PC-9 (cell line): ENCODE data around the gene ZNF845. TPM values are rescaled to one million over a fixed set of nuclear protein-coding genes. Genes with fewer than 3 reads are reported as not detected.
A peak's percentile ranks its signal among the peaks of the same experiment; 100 is the strongest.

Source experiments
- Bru-seq: library from RNA; stranded (reverse); fragments of 400-500 nt; gene quantifications from one replicate; lab custom pipeline; 2021; lab: Mats Ljungman, UMichigan
- BruChase-seq, 2 experiments: library from RNA; stranded (reverse); fragments of 400-500 nt; gene quantifications; one replicate each; lab custom pipeline; 2021; lab: Mats Ljungman, UMichigan
- BruUV-seq: library from RNA; stranded (reverse); fragments of 400-500 nt; replicated peaks from 2 replicates; lab custom pipeline; 2021; lab: Mats Ljungman, UMichigan
- CTCF ChIA-PET: fragments of 300-600 bp; sonication (Branson Sonifier 250); formaldehyde crosslinking; loops from one replicate; lab custom pipeline; 2022; ENCODE audit warnings: antibody characterized with exemption; lab: Charles Lee
- POLR2A ChIA-PET: fragments of 300-600 bp; sonication (Branson Sonifier 250); formaldehyde crosslinking; loops from one replicate; lab custom pipeline; 2022; ENCODE audit warnings: antibody characterized with exemption; ENCODE audit not compliant: unreplicated experiment; lab: Charles Lee
- DNase-seq, 2 experiments: peaks; one replicate each; pipeline versions ENCODE4 v3.0.0 to v3.0.0-alpha.2; 2015 to 2022; ENCODE audit warnings: mixed read lengths in 1 of 2
- H2AFZ ChIP-seq: fragments of 200-600 bp; sonication (generic); 2 replicates; pipeline ENCODE4 v1.8.1; 2017; ENCODE audit warnings: antibody characterized with exemption
- H3F3A ChIP-seq: fragments of 200-600 bp; sonication (generic); 2 replicates; pipeline ENCODE4 v1.8.1; 2017; ENCODE audit warnings: antibody characterized with exemption, mild to moderate bottlenecking, low read depth; ENCODE audit not compliant: insufficient read depth
- H3K27ac ChIP-seq: fragments of 200-600 bp; sonication (generic); 2 replicates; pipeline ENCODE4 v1.6.1; 2016; ENCODE audit warnings: mixed run types
- H3K27me3 ChIP-seq: fragments of 200-600 bp; sonication (generic); 2 replicates; pipeline ENCODE4 v1.6.1; 2016; ENCODE audit warnings: low read depth, mixed run types; ENCODE audit not compliant: insufficient read depth
- H3K36me3 ChIP-seq: fragments of 200-600 bp; sonication (generic); 2 replicates; pipeline ENCODE4 v1.6.1; 2016; ENCODE audit warnings: low read depth, mixed run types
- H3K4me1 ChIP-seq: fragments of 200-600 bp; sonication (generic); replicated peaks from 2 replicates; pipeline ENCODE4 v1.6.1; 2016; ENCODE audit warnings: mixed run types; ENCODE audit not compliant: insufficient read depth
- H3K4me2 ChIP-seq: fragments of 200-600 bp; sonication (generic); 2 replicates; pipeline ENCODE4 v1.6.1; 2017; ENCODE audit warnings: mixed run types
- H3K4me3 ChIP-seq: fragments of 200-600 bp; sonication (generic); 2 replicates; pipeline ENCODE4 v1.6.1; 2016; ENCODE audit warnings: mixed run types
- H3K79me2 ChIP-seq: fragments of 200-600 bp; sonication (generic); 2 replicates; pipeline ENCODE4 v1.6.1; 2017; ENCODE audit warnings: low read depth, mixed run types
- H3K9me2 ChIP-seq: fragments of 200-600 bp; sonication (generic); 2 replicates; pipeline ENCODE4 v1.8.1; 2017; ENCODE audit warnings: mild to moderate bottlenecking; ENCODE audit not compliant: insufficient read depth
- H3K9me3 ChIP-seq: fragments of 200-600 bp; sonication (generic); 2 replicates; pipeline ENCODE4 v1.8.1; 2016; ENCODE audit warnings: low read depth; ENCODE audit not compliant: insufficient read depth
- H4K20me1 ChIP-seq: fragments of 200-600 bp; sonication (generic); 2 replicates; pipeline ENCODE4 v1.8.1; 2017; ENCODE audit not compliant: insufficient read depth
- EZH2 ChIP-seq: fragments of 200-600 bp; sonication (generic); IDR thresholded peaks from 2 replicates; pipeline ENCODE4 v1.8.0; 2017; ENCODE audit warnings: antibody characterized with exemption, low read depth
- intact Hi-C: fragments of 100-400 bp; cut with micrococcal nuclease; formaldehyde crosslinking; loops from one replicate; pipeline ENCODE4 v1.10.0; 2022; ENCODE audit not compliant: unreplicated experiment
- long read RNA-seq: library from polyadenylated mRNA; stranded (forward); transcript quantifications from one replicate; pipeline ENCODE4 v2.0.0, GENCODE V29; 2022
- total RNA-seq: library from RNA; stranded (reverse); gene quantifications from 2 replicates; pipeline ENCODE4 v1.2.3, GENCODE V29; 2021
- TF ChIP-seq, protein P1 (sequence below): fragments of 200-600 bp; sonication (generic); conservative IDR thresholded peaks from 2 replicates; pipeline ENCODE4 v1.6.1; 2017; ENCODE audit warnings: mixed run types, antibody characterized with exemption, mild to moderate bottlenecking, moderate library complexity

ZNF845 gene
- 8.2 and 8.6 TPM in 2 replicates for total RNA-seq
- percentile 78 among the genes with signal in this experiment for Bru-seq, nascent RNA
- BruChase-seq, experiment 1, labeled RNA remaining after a 2-hour chase: percentile 72 among the genes with signal in this experiment
- percentile 75 among the genes with signal in this experiment for BruChase-seq, experiment 2, labeled RNA remaining after a 6-hour chase
- long read RNA-seq, full-length matches to known transcripts: 4 of 4 reads
- long read RNA-seq, partial matches to known transcripts: 0 of 4 reads
- long read RNA-seq, other reads (novel, unspliced or antisense): 0 of 4 reads

DNA sequence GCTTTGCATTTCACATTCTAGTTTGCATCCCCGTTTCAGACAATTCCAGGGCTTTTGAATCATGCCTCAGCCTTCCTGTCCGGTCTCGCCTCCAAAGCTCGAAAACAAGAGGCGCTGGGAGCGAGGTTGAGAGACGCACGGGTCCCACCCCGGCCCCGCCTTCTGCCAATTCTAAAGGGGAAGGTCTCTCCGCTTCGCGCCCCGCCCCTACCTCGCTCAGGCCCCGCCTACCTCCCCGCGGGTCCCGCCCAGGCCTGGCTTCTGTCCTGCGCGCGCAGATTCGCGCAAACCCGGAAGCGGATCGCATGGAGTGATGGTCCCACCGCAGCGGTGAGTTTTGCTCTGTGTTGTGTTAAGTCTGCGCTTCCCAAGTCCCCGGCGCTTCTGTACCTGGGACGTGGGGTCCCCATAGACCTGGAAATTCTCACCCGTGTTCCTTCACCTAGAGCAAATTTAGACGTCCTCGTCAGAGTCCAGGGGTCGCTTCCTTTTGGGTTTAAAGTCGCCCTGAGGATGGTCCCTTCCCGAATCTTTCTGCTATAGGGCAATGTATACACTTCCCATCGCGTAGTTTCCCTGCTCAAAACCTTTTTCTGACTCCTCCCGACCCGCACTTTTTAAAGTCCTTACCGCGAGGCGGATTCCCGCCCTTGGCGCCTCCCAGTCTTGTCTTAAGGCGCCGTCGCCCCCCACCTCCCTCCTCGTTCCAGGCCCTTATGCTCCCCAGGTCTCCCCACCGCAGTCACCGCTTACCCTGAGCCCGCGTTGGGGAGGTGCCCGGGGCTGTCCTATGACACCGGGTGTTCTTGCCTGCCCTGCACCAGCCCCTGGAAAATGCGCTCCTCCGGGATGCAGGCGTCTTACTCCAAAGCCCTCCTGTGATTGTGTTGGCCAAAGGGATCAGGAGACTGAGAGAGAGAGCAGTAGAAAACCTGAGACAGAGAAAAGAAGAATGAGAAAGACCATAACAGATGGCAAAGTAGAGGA, at the start of gene ZNF845:
TSS of gene ZNF845 (plus strand) at position 287 of the 987 bp plus-strand sequence. CDS start 7,559 bp downstream, outside the sequence.
- POLR2A ChIA-PET: interaction anchor here (0.6 to 0.7 kb wide), 4 partner anchors 138 to 1106 kb away, joined by 3 to 4 read pairs (median 4); no protein-coding TSS in a partner anchor
- CTCF ChIA-PET: no interaction called here
- intact Hi-C loops: loop anchor here (1.0 kb wide), 2 partner anchors 136 to 174 kb away; partner anchors contain the start of gene ZNF347

DNA sequence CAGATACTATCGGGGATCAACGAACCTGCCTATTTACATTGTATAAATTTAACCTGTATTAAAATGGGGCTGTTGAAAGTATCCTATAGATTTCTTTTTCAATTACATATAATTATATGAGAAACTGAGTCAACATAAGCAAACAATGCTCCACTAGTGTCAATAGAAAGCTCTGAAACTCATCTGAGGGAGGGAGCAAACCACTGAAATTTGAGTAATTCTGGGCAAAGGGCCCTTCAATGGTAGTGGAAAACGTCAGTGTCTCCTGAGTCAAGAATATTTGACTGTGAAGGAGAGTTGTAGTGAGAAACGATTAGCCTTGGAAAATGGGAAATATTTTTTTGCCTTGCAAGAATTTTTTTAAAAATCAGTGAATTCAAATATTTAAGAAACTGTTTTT, 48.5 kb upstream of the ZNF845 start:
- Histone ChIP-seq H2AFZ (no peak overlapping the region), H3K4me3 (no peak overlapping the region), H3K9me2 (no peaks in the 10 kb centered on the region), H3K4me1 (no peaks in the 10 kb centered on the region), H3K79me2 (no peaks in the 10 kb centered on the region), H3K4me2 (no peak overlapping the region), H3K36me3 (no peaks in the 10 kb centered on the region), H3F3A (no peaks in the 10 kb centered on the region), H3K27me3 (peaks cover 28% of the 10 kb centered on the region), H3K9me3 (no peaks in the 10 kb centered on the region), H4K20me1 (no peaks in the 10 kb centered on the region), H3K27ac (no peak overlapping the region)
- POLR2A ChIA-PET: no interaction called here
- TF ChIP-seq EZH2: no peak
- TF ChIP-seq, protein P1, sequence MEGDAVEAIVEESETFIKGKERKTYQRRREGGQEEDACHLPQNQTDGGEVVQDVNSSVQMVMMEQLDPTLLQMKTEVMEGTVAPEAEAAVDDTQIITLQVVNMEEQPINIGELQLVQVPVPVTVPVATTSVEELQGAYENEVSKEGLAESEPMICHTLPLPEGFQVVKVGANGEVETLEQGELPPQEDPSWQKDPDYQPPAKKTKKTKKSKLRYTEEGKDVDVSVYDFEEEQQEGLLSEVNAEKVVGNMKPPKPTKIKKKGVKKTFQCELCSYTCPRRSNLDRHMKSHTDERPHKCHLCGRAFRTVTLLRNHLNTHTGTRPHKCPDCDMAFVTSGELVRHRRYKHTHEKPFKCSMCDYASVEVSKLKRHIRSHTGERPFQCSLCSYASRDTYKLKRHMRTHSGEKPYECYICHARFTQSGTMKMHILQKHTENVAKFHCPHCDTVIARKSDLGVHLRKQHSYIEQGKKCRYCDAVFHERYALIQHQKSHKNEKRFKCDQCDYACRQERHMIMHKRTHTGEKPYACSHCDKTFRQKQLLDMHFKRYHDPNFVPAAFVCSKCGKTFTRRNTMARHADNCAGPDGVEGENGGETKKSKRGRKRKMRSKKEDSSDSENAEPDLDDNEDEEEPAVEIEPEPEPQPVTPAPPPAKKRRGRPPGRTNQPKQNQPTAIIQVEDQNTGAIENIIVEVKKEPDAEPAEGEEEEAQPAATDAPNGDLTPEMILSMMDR: no peak
- intact Hi-C loops: no loop called here
- DNase-seq: no peak
- CTCF ChIA-PET: no interaction called here
- no TSS peak for BruUV-seq

More for the DNA sequence above, at the start of gene ZNF845:
- H3K36me3 ChIP-seq: no peaks in the 10 kb centered on the region
- H3K9me3 ChIP-seq: peaks cover 24% of the 10 kb centered on the region
- TSS peak; percentile 74 for BruUV-seq
- H2AFZ ChIP-seq: peak within 1 kb of the TSS; percentile 97
- peaks cover 12% of the 10 kb centered on the region for H3K4me1 ChIP-seq
- peak; percentile 77 to 99 for DNase-seq
- no peaks in the 10 kb centered on the region for H3K9me2 ChIP-seq
- H3K27ac ChIP-seq: 0 out of 2 replicates have a peak within 1 kb of the TSS, but pooled peaks have one; percentile 6
- H3K4me2 ChIP-seq: peak within 1 kb of the TSS; percentile 87
- H3F3A ChIP-seq: no peaks in the 10 kb centered on the region
- no peaks in the 10 kb centered on the region for H4K20me1 ChIP-seq
- H3K79me2 ChIP-seq: peaks cover 18% of the 10 kb centered on the region; the same call in 1 of the 2 replicates
- peak within 1 kb of the TSS; percentile 74 for H3K4me3 ChIP-seq
- no peaks in the 10 kb centered on the region for H3K27me3 ChIP-seq
- no peak for TF ChIP-seq EZH2
- TF ChIP-seq, protein P1: no peak
